Glutamatergic neuron (in vitro differentiated cells): ENCODE data around the gene PHF10. TPM values are rescaled to one million over a fixed set of nuclear protein-coding genes. Genes with fewer than 3 reads are reported as not detected.

Experiments used
- DNase-seq: peaks from one replicate; pipeline ENCODE4 v3.0.0; 2022
- H3K27ac Mint-ChIP-seq: one replicate; pipeline ENCODE4 v1.8.0; 2020; ENCODE audit warnings: mild to moderate bottlenecking, mixed read lengths, inconsistent platforms; ENCODE audit not compliant: unreplicated experiment
- H3K27me3 Mint-ChIP-seq: one replicate; pipeline ENCODE4 v1.8.0; 2020; ENCODE audit warnings: mild to moderate bottlenecking, moderate library complexity, mixed read lengths, inconsistent platforms; ENCODE audit not compliant: unreplicated experiment
- H3K36me3 Mint-ChIP-seq: one replicate; pipeline ENCODE4 v1.8.0; 2020; ENCODE audit warnings: mild to moderate bottlenecking, mixed read lengths, inconsistent platforms; ENCODE audit not compliant: unreplicated experiment
- H3K4me1 Mint-ChIP-seq: one replicate; pipeline ENCODE4 v1.8.0; 2020; ENCODE audit warnings: mild to moderate bottlenecking, low read depth, mixed read lengths, inconsistent platforms; ENCODE audit not compliant: unreplicated experiment
- H3K4me3 Mint-ChIP-seq: one replicate; pipeline ENCODE4 v1.8.0; 2020; ENCODE audit warnings: mild to moderate bottlenecking, mixed read lengths, inconsistent platforms; ENCODE audit not compliant: unreplicated experiment
- H3K9me3 Mint-ChIP-seq: one replicate; pipeline ENCODE4 v1.8.0; 2020; ENCODE audit warnings: mild to moderate bottlenecking, moderate library complexity, mixed read lengths, inconsistent platforms; ENCODE audit not compliant: unreplicated experiment
- total RNA-seq: library from RNA; stranded (reverse); fragmentation: NEBNext Ultra II Directional; extraction: Animal tissue kit (Norgen Biotek cat#: 25700); gene quantifications from one replicate; pipeline ENCODE4 v1.2.1, GENCODE V29; 2021; ENCODE audit not compliant: unreplicated experiment
- TF ChIP-seq, protein P1 (sequence below): fragments of 200-600 bp; sonication (generic); IDR thresholded peaks from one replicate; pipeline ENCODE4 v1.5.0; 2021; ENCODE audit not compliant: partially characterized antibody, unreplicated experiment

Gene PHF10
- total RNA-seq, 1 donor from 2014 or later = 21.2 TPM

DNA sequence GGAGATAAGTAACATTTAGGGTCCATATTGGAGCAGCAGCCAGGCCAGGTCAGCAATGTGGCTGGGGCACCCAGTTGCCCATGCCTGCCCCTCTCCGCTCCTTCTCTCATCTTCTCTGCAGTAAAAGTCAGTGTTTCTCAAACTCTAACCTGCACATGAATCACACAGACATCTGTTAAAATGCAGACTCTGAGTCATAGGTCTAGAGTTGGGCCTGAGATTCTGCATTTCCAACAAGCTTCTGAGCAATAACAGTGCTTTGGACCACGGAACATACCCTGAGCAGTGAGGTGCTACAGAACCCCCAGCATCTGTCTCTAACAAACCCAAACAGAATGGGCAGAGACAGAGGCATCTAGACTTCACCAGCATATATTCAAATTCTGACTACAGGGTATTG lies 10.1 kb downstream of the PHF10 start:
- Mint-ChIP-seq H3K4me3 (no peak overlapping the region), H3K9me3 (no peaks in the 10 kb centered on the region), H3K27ac (no peak overlapping the region), H3K36me3 (no peaks in the 10 kb centered on the region), H3K4me1 (no peaks in the 10 kb centered on the region), H3K27me3 (no peaks in the 10 kb centered on the region)
- TF ChIP-seq, protein P1, sequence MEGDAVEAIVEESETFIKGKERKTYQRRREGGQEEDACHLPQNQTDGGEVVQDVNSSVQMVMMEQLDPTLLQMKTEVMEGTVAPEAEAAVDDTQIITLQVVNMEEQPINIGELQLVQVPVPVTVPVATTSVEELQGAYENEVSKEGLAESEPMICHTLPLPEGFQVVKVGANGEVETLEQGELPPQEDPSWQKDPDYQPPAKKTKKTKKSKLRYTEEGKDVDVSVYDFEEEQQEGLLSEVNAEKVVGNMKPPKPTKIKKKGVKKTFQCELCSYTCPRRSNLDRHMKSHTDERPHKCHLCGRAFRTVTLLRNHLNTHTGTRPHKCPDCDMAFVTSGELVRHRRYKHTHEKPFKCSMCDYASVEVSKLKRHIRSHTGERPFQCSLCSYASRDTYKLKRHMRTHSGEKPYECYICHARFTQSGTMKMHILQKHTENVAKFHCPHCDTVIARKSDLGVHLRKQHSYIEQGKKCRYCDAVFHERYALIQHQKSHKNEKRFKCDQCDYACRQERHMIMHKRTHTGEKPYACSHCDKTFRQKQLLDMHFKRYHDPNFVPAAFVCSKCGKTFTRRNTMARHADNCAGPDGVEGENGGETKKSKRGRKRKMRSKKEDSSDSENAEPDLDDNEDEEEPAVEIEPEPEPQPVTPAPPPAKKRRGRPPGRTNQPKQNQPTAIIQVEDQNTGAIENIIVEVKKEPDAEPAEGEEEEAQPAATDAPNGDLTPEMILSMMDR = no peak
- DNase-seq = no peak

DNA sequence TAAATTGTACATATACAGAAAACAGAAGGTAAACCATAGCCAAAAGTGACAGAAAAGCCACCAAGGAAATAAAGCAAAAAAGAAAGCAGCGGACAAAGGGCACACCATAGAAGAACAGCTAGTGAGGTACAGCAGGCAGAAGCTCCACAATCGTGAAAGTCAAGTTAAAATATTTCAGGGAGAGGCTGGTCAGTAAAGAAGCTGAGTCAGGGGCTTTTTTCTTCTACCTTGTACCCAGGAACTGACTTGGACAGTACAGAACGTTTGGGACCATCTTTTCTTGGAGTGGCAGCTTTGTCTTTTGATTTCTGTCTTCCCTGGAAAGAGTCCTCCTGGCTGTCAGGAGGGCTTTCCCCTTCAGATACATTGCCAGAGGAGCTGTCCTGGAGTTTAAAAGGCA lies 14.3 kb downstream of the PHF10 start:
- no peaks in the 10 kb centered on the region for H3K36me3 Mint-ChIP-seq
- no peaks in the 10 kb centered on the region for H3K9me3 Mint-ChIP-seq
- H3K27me3 Mint-ChIP-seq = no peaks in the 10 kb centered on the region
- no peak overlapping the region for H3K27ac Mint-ChIP-seq
- no peaks in the 10 kb centered on the region for H3K4me1 Mint-ChIP-seq
- TF ChIP-seq, protein P1 = no peak
- DNase-seq = no peak
- H3K4me3 Mint-ChIP-seq = no peak overlapping the region

DNA sequence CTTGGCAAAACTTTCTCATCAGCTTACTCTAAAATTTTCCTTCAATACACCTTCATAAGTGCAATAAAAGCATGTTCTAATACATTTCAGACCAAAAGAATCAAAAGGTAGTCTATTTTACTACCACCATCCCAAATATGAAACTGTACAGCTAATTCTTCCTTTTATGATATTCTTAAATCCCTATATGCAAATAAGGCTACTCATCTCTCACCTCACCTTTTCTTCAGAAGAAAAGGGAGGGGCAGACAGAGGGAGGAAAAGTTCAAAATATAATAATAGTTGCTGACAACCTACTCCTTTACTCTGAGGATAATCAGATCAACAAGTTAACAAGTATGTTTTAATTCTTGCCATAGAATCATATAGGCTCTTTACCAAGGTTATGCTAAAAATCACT lies 15.0 kb downstream of the PHF10 start:
- Mint-ChIP-seq H3K27me3 (no peaks in the 10 kb centered on the region), H3K27ac (no peak overlapping the region), H3K4me3 (no peak overlapping the region), H3K9me3 (no peaks in the 10 kb centered on the region), H3K36me3 (no peaks in the 10 kb centered on the region), H3K4me1 (no peaks in the 10 kb centered on the region)
- TF ChIP-seq, protein P1 = no peak
- no peak for DNase-seq

DNA sequence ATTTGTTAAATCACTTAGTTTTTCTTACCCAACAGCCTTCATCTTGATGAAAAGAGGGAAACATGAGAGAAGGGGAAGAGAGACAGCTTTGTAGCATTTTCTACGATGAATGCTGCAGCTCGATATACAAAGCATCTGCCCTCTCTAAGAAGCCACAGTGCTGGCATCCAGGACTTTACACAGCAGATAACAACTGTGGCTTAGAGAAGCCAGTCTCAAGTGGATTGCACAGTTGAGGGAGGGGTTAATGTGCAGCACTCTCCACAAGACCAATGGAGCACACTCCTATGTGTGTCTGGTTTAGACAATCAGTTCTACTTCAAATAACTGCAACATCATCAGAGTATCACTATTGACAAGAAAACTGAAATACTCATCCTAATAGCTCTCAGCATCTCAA lies 16.5 kb downstream of the PHF10 start:
- Mint-ChIP-seq H3K4me3 (no peak overlapping the region), H3K36me3 (no peaks in the 10 kb centered on the region), H3K9me3 (peaks cover 1% of the 10 kb centered on the region), H3K27ac (no peak overlapping the region), H3K4me1 (no peaks in the 10 kb centered on the region), H3K27me3 (no peaks in the 10 kb centered on the region)
- no peak for DNase-seq
- TF ChIP-seq, protein P1 = no peak

DNA sequence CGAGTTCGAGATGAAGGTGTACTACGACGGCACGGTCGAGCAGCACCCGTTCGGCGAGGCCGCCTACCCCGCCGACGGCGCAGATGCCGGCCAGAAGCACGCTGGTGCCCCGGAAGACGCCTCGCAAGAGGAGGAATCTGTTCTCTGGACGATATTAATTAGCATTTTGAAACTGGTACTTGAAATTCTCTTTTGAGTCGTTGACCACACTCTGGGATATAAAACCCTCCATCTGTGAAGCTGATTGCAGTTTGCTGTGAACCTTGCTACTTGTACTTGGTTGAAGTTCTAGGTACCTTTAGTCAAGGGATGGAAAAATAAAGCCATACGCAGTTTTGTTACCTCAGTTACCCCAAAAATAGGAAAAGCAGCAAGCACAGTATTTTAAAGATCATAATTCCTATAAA lies 21.5 kb downstream of the PHF10 start:
- peak overlapping the region; percentile 88 for H3K4me3 Mint-ChIP-seq
- H3K9me3 Mint-ChIP-seq = peaks cover 6% of the 10 kb centered on the region
- TF ChIP-seq, protein P1 = no peak
- no peaks in the 10 kb centered on the region for H3K4me1 Mint-ChIP-seq
- H3K36me3 Mint-ChIP-seq = no peaks in the 10 kb centered on the region
- peak overlapping the region; percentile 73 for H3K27ac Mint-ChIP-seq
- no peak for DNase-seq
- no peaks in the 10 kb centered on the region for H3K27me3 Mint-ChIP-seq
